SIG-M5 (cell line): ENCODE data around the gene CRYL1.

ENCODE experiments used
- DNase-seq: peaks from one replicate; lab custom pipeline; 2025; lab: John Stamatoyannopoulos, UW

Gene CRYL1

GRCh38 chr13:20526664-20527063 lies 1.0 kb upstream of the CRYL1 start:
- DNase-seq = no peak

- DNase-seq = no peak
Measured at GRCh38 chr13:20525144-20525600, 485 bp downstream of the CRYL1 start.

- DNase-seq = no peak
Measured at GRCh38 chr13:20521364-20522115, 4.1 kb downstream of the CRYL1 start.

- no peak for DNase-seq
Measured at GRCh38 chr13:20519875-20520274, 5.8 kb downstream of the CRYL1 start.

GRCh38 chr13:20518660-20519100 lies 7.0 kb downstream of the CRYL1 start:
- no peak for DNase-seq

- DNase-seq = no peak
Measured at GRCh38 chr13:20514866-20515265, 10.8 kb downstream of the CRYL1 start.

GRCh38 chr13:20513466-20513995 lies 12.1 kb downstream of the CRYL1 start:
- DNase-seq = no peak

GRCh38 chr13:20512042-20512683 lies 13.5 kb downstream of the CRYL1 start:
- no peak for DNase-seq

GRCh38 chr13:20506696-20507095 lies 19.0 kb downstream of the CRYL1 start:
- DNase-seq = no peak

GRCh38 chr13:20505405-20506366 lies 20.0 kb downstream of the CRYL1 start:
- DNase-seq = no peak

GRCh38 chr13:20503088-20504083 lies 22.3 kb downstream of the CRYL1 start:
- DNase-seq = no peak

GRCh38 chr13:20501592-20501991 lies 24.1 kb downstream of the CRYL1 start:
- DNase-seq = no peak

- no peak for DNase-seq
Measured at GRCh38 chr13:20501120-20501519, 24.5 kb downstream of the CRYL1 start.

GRCh38 chr13:20499986-20500385 lies 25.7 kb downstream of the CRYL1 start:
- DNase-seq = no peak

GRCh38 chr13:20498659-20499058 lies 27.0 kb downstream of the CRYL1 start:
- no peak for DNase-seq

- DNase-seq = no peak
Measured at GRCh38 chr13:20498129-20498528, 27.5 kb downstream of the CRYL1 start.

- no peak for DNase-seq
Measured at GRCh38 chr13:20497006-20497775, 28.5 kb downstream of the CRYL1 start.

- DNase-seq = peak; percentile 26
Measured at GRCh38 chr13:20495087-20496023, 30.3 kb downstream of the CRYL1 start.

GRCh38 chr13:20494656-20495055 lies 31.0 kb downstream of the CRYL1 start:
- DNase-seq = no peak
